Fibroblast of the aortic adventitia (primary cell): ENCODE measurements around the gene NXPH1. TPM values are rescaled to one million over a fixed set of nuclear protein-coding genes. Genes with fewer than 3 reads are reported as not detected.

ENCODE experiments used
- DNase-seq: peaks from one replicate; pipeline ENCODE4 v3.0.0-alpha.2; 2010; ENCODE audit warnings: low read depth
- H3K4me3 ChIP-seq: 2 replicates; pipeline ENCODE4 v1.5.1; 2011; ENCODE audit warnings: low read depth, mild to moderate bottlenecking, control low read depth, low read length, moderate library complexity
- CTCF ChIP-seq: IDR thresholded peaks from 2 replicates; pipeline ENCODE4 v1.5.1; 2011; ENCODE audit warnings: mild to moderate bottlenecking, low read length, control low read depth, inconsistent platforms; ENCODE audit not compliant: insufficient read depth
- total RNA-seq: library from RNA; depleted of rRNA; stranded (reverse); fragments of >200 nt; gene quantifications from 2 replicates; pipeline ENCODE4 v1.2.3, GENCODE V29; 2012; ENCODE audit warnings: low replicate concordance

Gene NXPH1
- total RNA-seq, 1 donor, result not detected

GRCh38 chr7:8418629-8419245 lies 14.7 kb upstream of the NXPH1 start:
- H3K4me3 ChIP-seq, result no peak overlapping the region
- TF ChIP-seq CTCF, result peak; percentile 56
- peak; percentile 60 for DNase-seq

GRCh38 chr7:8422177-8422576 lies 11.2 kb upstream of the NXPH1 start:
- TF ChIP-seq CTCF, result no peak
- DNase-seq, result no peak
- H3K4me3 ChIP-seq, result no peak overlapping the region

GRCh38 chr7:8423057-8423456 lies 10.4 kb upstream of the NXPH1 start:
- TF ChIP-seq CTCF, result no peak
- DNase-seq, result no peak
- H3K4me3 ChIP-seq, result no peak overlapping the region

GRCh38 chr7:8425223-8425622 lies 8.2 kb upstream of the NXPH1 start:
- H3K4me3 ChIP-seq, result no peak overlapping the region
- DNase-seq, result no peak

GRCh38 chr7:8430643-8431042 lies 2.8 kb upstream of the NXPH1 start:
- DNase-seq, result no peak
- H3K4me3 ChIP-seq, result no peak overlapping the region
- TF ChIP-seq CTCF, result no peak

More at GRCh38 chr7:8425223-8425622, 8.2 kb upstream of the NXPH1 start:
- no peak for TF ChIP-seq CTCF

GRCh38 chr7:8434290-8435002 lies 1.0 kb downstream of the NXPH1 start:
- no peak overlapping the region for H3K4me3 ChIP-seq
- DNase-seq, result no peak
- no peak for TF ChIP-seq CTCF
